GM21390 (cell line): Measurements from ENCODE around the gene SMLR1.

Experiments
- ATAC-seq: cut with Tn5 transposase; IDR thresholded peaks from one replicate; pipeline ENCODE4 v1.9.1; 2021; ENCODE audit not compliant: unreplicated experiment

The SMLR1 gene

GRCh38 chr6:130824978-130825694 is 2.1 kb upstream of the SMLR1 start:
- ATAC-seq: no peak

- ATAC-seq: no peak
These were observed 1.3 kb upstream of the SMLR1 start for GRCh38 chr6:130825772-130826441.

- no peak for ATAC-seq
These were observed 562 bp upstream of the SMLR1 start for GRCh38 chr6:130826442-130827246.

- ATAC-seq: no peak
These were observed 2.2 kb downstream of the SMLR1 start for GRCh38 chr6:130829333-130829910.

GRCh38 chr6:130831607-130832006 is 4.4 kb downstream of the SMLR1 start:
- no peak for ATAC-seq

GRCh38 chr6:130833569-130833968 is 6.4 kb downstream of the SMLR1 start:
- ATAC-seq: no peak

GRCh38 chr6:130834482-130835251 is 7.5 kb downstream of the SMLR1 start:
- no peak for ATAC-seq

- ATAC-seq: no peak
These were observed 8.9 kb downstream of the SMLR1 start for GRCh38 chr6:130836055-130836640.

- ATAC-seq: no peak
These were observed 9.9 kb downstream of the SMLR1 start for GRCh38 chr6:130837067-130837466.

GRCh38 chr6:130838250-130838860 is 11.1 kb downstream of the SMLR1 start:
- no peak for ATAC-seq

- no peak for ATAC-seq
These were observed 11.7 kb downstream of the SMLR1 start for GRCh38 chr6:130838951-130839350.

GRCh38 chr6:130839379-130839778 is 12.2 kb downstream of the SMLR1 start:
- no peak for ATAC-seq

GRCh38 chr6:130840050-130840449 is 12.8 kb downstream of the SMLR1 start:
- no peak for ATAC-seq

GRCh38 chr6:130841128-130841728 is 14.0 kb downstream of the SMLR1 start:
- ATAC-seq: no peak

- peak; percentile 64 for ATAC-seq
These were observed 16.5 kb downstream of the SMLR1 start for GRCh38 chr6:130843575-130844320.

- ATAC-seq: no peak
These were observed 19.3 kb downstream of the SMLR1 start for GRCh38 chr6:130846501-130846900.

GRCh38 chr6:130847001-130847910 is 20.1 kb downstream of the SMLR1 start:
- no peak for ATAC-seq

- peak; percentile 73 for ATAC-seq
These were observed 21.7 kb downstream of the SMLR1 start for GRCh38 chr6:130848945-130849344.
